ENCODE results near the gene SIM2.

SIM2 gene

GRCh38 chr21:36761685-36762084, 62.8 kb downstream of the SIM2 start:
- Histone ChIP-seq H3K27me3 (ENCODE audit: insufficient read depth, low read length) (no peaks in the 10 kb centered on the region), H3K36me3 (ENCODE audit: insufficient read depth, low read length) (no peaks in the 10 kb centered on the region), H3K27ac (ENCODE audit: low read depth, low read length) (no peak overlapping the region), H3K9ac (ENCODE audit: low read depth, low read length) (no peak overlapping the region), H3K9me3 (ENCODE audit: insufficient read depth, low read depth, low read length) (no peaks in the 10 kb centered on the region), H3K4me1 (ENCODE audit: insufficient read depth, low read length) (peaks cover 11% of the 10 kb centered on the region; the same call in 1 of the 2 replicates), H3K4me3 (ENCODE audit: low read length) (no peak overlapping the region)
- 87% methylated on average over 11 of the region's 11 CpGs for WGBS

GRCh38 chr21:36762642-36763041, 63.7 kb downstream of the SIM2 start:
- H3K36me3 ChIP-seq (ENCODE audit: insufficient read depth, low read length) = no peaks in the 10 kb centered on the region
- no peaks in the 10 kb centered on the region for H3K27me3 ChIP-seq (ENCODE audit: insufficient read depth, low read length)
- H3K9ac ChIP-seq (ENCODE audit: low read depth, low read length) = no peak overlapping the region
- peaks cover 2% of the 10 kb centered on the region; the same call in 1 of the 2 replicates for H3K4me1 ChIP-seq (ENCODE audit: insufficient read depth, low read length)
- H3K4me3 ChIP-seq (ENCODE audit: low read length) = no peak overlapping the region
- H3K27ac ChIP-seq (ENCODE audit: low read depth, low read length) = no peak overlapping the region
- WGBS = 95% methylated on average over 9 of the region's 9 CpGs
- no peaks in the 10 kb centered on the region for H3K9me3 ChIP-seq (ENCODE audit: insufficient read depth, low read depth, low read length)

DNA sequence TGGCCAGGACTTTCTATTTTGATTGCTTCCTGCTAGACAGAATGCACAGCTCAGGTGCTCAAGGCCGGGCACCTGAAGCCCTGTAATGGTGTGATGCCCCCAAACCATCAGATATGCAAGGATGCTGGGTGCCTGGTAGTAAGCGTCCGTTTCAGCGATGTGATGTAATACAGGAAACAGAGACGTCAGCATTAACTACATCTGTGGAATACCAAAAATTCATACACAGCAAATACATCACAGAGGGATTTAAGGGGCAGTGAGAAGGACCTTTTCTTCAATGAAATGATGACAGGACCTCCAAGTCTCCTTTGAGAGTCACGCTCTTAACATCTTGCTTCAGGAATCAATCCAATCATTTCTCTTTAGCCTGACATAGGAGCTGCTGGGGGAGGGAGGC, 64.4 kb downstream of the SIM2 start:
- Histone ChIP-seq H3K4me1 (ENCODE audit: insufficient read depth, low read length) (peaks cover 2% of the 10 kb centered on the region; the same call in 1 of the 2 replicates), H3K27ac (ENCODE audit: low read depth, low read length) (no peak overlapping the region), H3K27me3 (ENCODE audit: insufficient read depth, low read length) (no peaks in the 10 kb centered on the region), H3K36me3 (ENCODE audit: insufficient read depth, low read length) (no peaks in the 10 kb centered on the region), H3K9me3 (ENCODE audit: insufficient read depth, low read depth, low read length) (no peaks in the 10 kb centered on the region), H3K9ac (ENCODE audit: low read depth, low read length) (no peak overlapping the region), H3K4me3 (ENCODE audit: low read length) (no peak overlapping the region)
- WGBS = 97% methylated on average over 6 of the region's 6 CpGs

DNA sequence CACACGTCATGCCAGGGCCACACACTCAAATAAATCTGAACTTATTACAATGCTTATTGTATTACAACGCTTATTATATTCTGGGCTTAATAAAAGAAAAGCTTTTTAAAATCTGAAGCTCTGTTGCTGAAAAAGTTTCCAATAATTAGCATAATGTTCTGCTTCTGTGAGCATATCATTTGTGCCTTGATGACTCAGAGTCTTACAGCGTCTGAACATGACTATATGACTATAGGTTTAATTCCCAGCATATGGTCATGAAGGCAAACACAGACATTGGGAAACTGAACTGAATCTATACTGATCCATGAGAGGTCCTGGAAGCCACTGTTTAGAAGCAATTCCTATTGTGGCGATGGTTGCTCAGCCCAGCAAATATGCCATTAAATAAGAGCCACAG, 66.3 kb downstream of the SIM2 start:
- H3K27ac ChIP-seq (ENCODE audit: low read depth, low read length) = no peak overlapping the region
- H3K9ac ChIP-seq (ENCODE audit: low read depth, low read length) = no peak overlapping the region
- H3K4me3 ChIP-seq (ENCODE audit: low read length) = no peak overlapping the region
- no peaks in the 10 kb centered on the region for H3K27me3 ChIP-seq (ENCODE audit: insufficient read depth, low read length)
- no peaks in the 10 kb centered on the region for H3K36me3 ChIP-seq (ENCODE audit: insufficient read depth, low read length)
- peaks cover 6% of the 10 kb centered on the region; the same call in 1 of the 2 replicates for H3K4me1 ChIP-seq (ENCODE audit: insufficient read depth, low read length)
- WGBS = 97% methylated on average over 4 of the region's 4 CpGs
- H3K9me3 ChIP-seq (ENCODE audit: insufficient read depth, low read depth, low read length) = no peaks in the 10 kb centered on the region

DNA sequence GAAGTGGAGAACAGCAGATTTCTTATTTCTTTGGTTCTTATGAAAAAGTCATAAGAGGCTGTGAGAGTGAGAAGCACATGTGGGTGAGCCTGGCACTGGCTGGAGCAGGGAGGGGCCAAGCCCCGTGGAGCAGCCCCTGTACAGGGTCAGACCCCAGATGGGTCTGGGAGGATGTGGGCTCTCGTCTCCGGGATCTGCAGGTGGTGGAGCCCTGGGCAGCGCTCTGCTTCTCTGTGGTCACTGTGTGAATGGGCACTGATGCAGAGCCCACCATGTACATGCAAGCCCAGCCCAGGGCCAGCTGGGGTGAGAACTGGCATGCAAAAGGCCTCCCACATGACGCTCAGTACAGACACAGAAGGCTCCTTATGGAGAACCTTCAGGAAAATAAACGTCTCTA, 67.6 kb downstream of the SIM2 start:
- H3K36me3 ChIP-seq (ENCODE audit: insufficient read depth, low read length) = no peaks in the 10 kb centered on the region
- H3K4me3 ChIP-seq (ENCODE audit: low read length) = no peak overlapping the region
- no peaks in the 10 kb centered on the region for H3K27me3 ChIP-seq (ENCODE audit: insufficient read depth, low read length)
- H3K9me3 ChIP-seq (ENCODE audit: insufficient read depth, low read depth, low read length) = no peaks in the 10 kb centered on the region
- H3K4me1 ChIP-seq (ENCODE audit: insufficient read depth, low read length) = peaks cover 6% of the 10 kb centered on the region; the same call in 1 of the 2 replicates
- H3K27ac ChIP-seq (ENCODE audit: low read depth, low read length) = no peak overlapping the region
- H3K9ac ChIP-seq (ENCODE audit: low read depth, low read length) = no peak overlapping the region
- 96% methylated on average over 6 of the region's 6 CpGs for WGBS

GRCh38 chr21:36767096-36767495, 68.2 kb downstream of the SIM2 start:
- Histone ChIP-seq H3K4me3 (ENCODE audit: low read length) (no peak overlapping the region), H3K27me3 (ENCODE audit: insufficient read depth, low read length) (no peaks in the 10 kb centered on the region), H3K9ac (ENCODE audit: low read depth, low read length) (no peak overlapping the region), H3K4me1 (ENCODE audit: insufficient read depth, low read length) (peaks cover 6% of the 10 kb centered on the region; the same call in 1 of the 2 replicates), H3K27ac (ENCODE audit: low read depth, low read length) (no peak overlapping the region), H3K9me3 (ENCODE audit: insufficient read depth, low read depth, low read length) (no peaks in the 10 kb centered on the region), H3K36me3 (ENCODE audit: insufficient read depth, low read length) (no peaks in the 10 kb centered on the region)
- WGBS = 97% methylated on average over 11 of the region's 11 CpGs

DNA sequence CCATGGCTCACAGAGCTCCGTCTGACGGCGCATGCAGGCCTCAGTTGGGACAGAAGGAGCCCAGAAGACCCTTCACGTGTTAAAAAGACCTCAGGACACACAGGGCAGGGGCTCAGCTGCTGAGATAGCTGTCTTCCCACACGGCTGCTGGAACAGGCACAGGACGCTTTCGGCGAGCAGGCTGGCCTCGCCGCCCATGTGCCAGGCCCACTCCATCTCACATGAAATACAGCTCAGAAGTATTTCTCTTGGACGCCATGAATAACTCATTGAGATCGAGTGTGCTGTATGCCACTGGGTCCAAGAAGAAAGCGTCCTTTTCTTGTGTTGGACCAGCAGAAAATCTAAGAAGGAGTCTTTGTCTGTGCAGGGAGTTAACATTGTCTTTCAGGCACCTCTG, 69.6 kb downstream of the SIM2 start:
- H3K4me3 ChIP-seq (ENCODE audit: low read length) = no peak overlapping the region
- H3K9ac ChIP-seq (ENCODE audit: low read depth, low read length) = no peak overlapping the region
- no peaks in the 10 kb centered on the region for H3K9me3 ChIP-seq (ENCODE audit: insufficient read depth, low read depth, low read length)
- H3K36me3 ChIP-seq (ENCODE audit: insufficient read depth, low read length) = no peaks in the 10 kb centered on the region
- no peak overlapping the region for H3K27ac ChIP-seq (ENCODE audit: low read depth, low read length)
- no peaks in the 10 kb centered on the region for H3K27me3 ChIP-seq (ENCODE audit: insufficient read depth, low read length)
- 90% methylated on average over 13 of the region's 13 CpGs for WGBS
- H3K4me1 ChIP-seq (ENCODE audit: insufficient read depth, low read length) = peaks cover 6% of the 10 kb centered on the region; the same call in 1 of the 2 replicates

DNA sequence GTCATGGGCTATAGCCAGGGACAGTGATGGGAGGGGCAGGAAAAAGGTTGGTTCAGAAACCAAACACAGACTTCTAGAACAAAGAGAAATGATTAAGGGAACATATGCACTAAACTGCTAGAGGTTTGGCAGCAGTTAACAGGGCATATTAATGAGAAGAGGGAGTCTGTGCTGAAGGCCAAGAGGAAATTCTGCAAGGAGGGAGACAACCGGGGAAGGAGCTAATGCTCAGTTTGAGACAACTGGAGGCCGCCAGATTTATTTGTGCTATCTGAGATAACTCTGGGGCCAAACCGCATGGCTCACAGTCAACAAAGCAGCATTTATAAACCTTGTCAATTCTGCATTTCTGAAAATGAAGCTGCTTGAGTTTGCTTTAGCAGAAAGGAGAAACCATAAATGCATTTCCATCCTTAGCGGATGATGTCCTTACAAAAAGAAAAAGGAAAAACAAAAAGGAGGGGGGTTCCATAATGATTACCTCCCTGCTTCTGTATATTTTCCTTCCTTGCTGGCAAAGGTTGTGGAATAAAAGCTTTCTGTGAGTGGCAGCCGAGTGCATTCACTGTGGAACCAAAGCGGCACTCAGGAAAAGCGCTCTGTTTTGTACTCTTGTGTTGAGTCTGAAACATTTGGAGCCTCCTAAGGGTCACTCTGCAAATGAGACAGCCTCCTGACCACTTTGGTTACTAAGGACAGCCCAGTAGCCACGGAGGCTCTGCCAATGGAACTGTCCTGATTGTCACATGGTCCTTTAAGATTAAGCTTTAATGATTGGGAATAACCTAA, 70.3 kb downstream of the SIM2 start:
- no peak overlapping the region for H3K9ac ChIP-seq (ENCODE audit: low read depth, low read length)
- no peaks in the 10 kb centered on the region for H3K36me3 ChIP-seq (ENCODE audit: insufficient read depth, low read length)
- no peak overlapping the region for H3K4me3 ChIP-seq (ENCODE audit: low read length)
- H3K9me3 ChIP-seq (ENCODE audit: insufficient read depth, low read depth, low read length) = no peaks in the 10 kb centered on the region
- H3K27me3 ChIP-seq (ENCODE audit: insufficient read depth, low read length) = no peaks in the 10 kb centered on the region
- H3K27ac ChIP-seq (ENCODE audit: low read depth, low read length) = no peak overlapping the region
- H3K4me1 ChIP-seq (ENCODE audit: insufficient read depth, low read length) = peaks cover 6% of the 10 kb centered on the region; the same call in 1 of the 2 replicates
- WGBS = 89% methylated on average over 8 of the region's 8 CpGs

DNA sequence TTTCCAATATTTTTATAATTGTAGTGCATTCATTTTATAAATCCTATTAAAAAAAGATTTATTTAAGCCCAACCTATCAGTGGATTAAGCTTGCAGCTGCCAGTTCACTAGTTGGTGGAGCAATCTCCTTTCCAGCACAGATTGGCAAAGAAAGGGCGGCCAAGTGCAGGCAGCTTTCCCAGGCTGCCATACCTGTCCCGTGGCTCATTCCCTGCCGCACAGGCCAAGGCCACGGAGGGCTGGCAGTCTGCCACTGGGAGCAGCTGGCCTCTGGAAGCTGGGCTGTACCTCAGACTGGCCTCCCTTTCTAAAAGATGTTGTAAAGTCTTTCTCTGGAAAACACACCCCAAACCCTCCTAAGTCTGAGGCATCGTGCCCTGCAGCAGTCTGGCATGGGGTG, 74.2 kb downstream of the SIM2 start:
- Histone ChIP-seq H3K27ac (ENCODE audit: low read depth, low read length) (no peak overlapping the region), H3K4me3 (ENCODE audit: low read length) (no peak overlapping the region), H3K9me3 (ENCODE audit: insufficient read depth, low read depth, low read length) (no peaks in the 10 kb centered on the region), H3K9ac (ENCODE audit: low read depth, low read length) (no peak overlapping the region), H3K27me3 (ENCODE audit: insufficient read depth, low read length) (no peaks in the 10 kb centered on the region), H3K4me1 (ENCODE audit: insufficient read depth, low read length) (peaks cover 5% of the 10 kb centered on the region; the same call in 1 of the 2 replicates), H3K36me3 (ENCODE audit: insufficient read depth, low read length) (no peaks in the 10 kb centered on the region)
- WGBS = 93% methylated on average over 5 of the region's 5 CpGs

GRCh38 chr21:36773995-36774394, 75.1 kb downstream of the SIM2 start:
- Histone ChIP-seq H3K27ac (ENCODE audit: low read depth, low read length) (no peak overlapping the region), H3K9me3 (ENCODE audit: insufficient read depth, low read depth, low read length) (no peaks in the 10 kb centered on the region), H3K4me3 (ENCODE audit: low read length) (no peak overlapping the region), H3K36me3 (ENCODE audit: insufficient read depth, low read length) (no peaks in the 10 kb centered on the region), H3K9ac (ENCODE audit: low read depth, low read length) (no peak overlapping the region), H3K4me1 (ENCODE audit: insufficient read depth, low read length) (no peaks in the 10 kb centered on the region), H3K27me3 (ENCODE audit: insufficient read depth, low read length) (no peaks in the 10 kb centered on the region)
- 87% methylated on average over 8 of the region's 8 CpGs for WGBS

GRCh38 chr21:36776981-36777617, 78.2 kb downstream of the SIM2 start:
- Histone ChIP-seq H3K9ac (ENCODE audit: low read depth, low read length) (no peak overlapping the region), H3K27me3 (ENCODE audit: insufficient read depth, low read length) (no peaks in the 10 kb centered on the region), H3K4me3 (ENCODE audit: low read length) (no peak overlapping the region), H3K9me3 (ENCODE audit: insufficient read depth, low read depth, low read length) (peaks cover 12% of the 10 kb centered on the region; the same call in 1 of the 2 replicates), H3K27ac (ENCODE audit: low read depth, low read length) (no peak overlapping the region), H3K36me3 (ENCODE audit: insufficient read depth, low read length) (no peaks in the 10 kb centered on the region), H3K4me1 (ENCODE audit: insufficient read depth, low read length) (no peaks in the 10 kb centered on the region)
- WGBS = 90% methylated on average over 10 of the region's 10 CpGs
